Hematopoietic multipotent progenitor cell treated with erythropoietin and hydrocortisone succinate and interleukin-3 and kit ligand, for 6 days (in vitro differentiated cells): ENCODE measurements around the gene SCOC.

ENCODE experiments used
- DNase-seq: peaks from one replicate; pipeline ENCODE4 v3.0.0-alpha.2; 2015

Gene SCOC

GRCh38 chr4:140373328-140374129 is at the start of gene SCOC:
Gene SCOC (plus strand): TSS chr4:140373646. CDS start chr4:140379171, 5,525 bp downstream.
- peak; percentile 99 for DNase-seq

GRCh38 chr4:140326395-140326993 is 47.0 kb upstream of the SCOC start:
- DNase-seq, result peak; percentile 66

DNA sequence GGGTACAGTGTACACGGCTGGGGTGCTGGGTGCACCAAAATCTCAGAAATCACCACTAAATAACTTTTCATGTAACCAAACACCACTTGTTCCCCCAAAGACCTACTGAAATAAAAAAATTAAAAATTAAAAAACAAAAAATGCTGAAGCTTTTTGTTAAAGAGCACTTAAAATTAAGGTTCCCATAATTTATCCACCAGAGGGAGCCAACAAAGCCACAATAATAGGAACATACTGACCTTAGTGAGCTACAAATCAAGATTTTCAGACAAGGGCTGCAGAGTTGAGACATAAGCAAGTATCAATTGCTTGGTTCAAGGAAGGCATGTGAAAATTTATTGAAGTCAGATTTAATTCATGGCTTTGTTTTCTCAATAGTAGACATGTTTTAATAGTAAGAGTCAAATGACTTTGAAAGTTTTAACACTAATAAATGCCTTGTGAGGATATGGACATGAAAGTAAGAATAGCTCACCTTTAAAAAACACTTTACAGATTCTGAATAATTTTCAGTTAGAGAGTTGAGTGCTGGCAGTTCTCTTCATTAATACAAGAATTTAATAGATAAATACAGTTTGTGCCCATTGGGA is 43.0 kb upstream of the SCOC start:
- peak; percentile 68 for DNase-seq

DNA sequence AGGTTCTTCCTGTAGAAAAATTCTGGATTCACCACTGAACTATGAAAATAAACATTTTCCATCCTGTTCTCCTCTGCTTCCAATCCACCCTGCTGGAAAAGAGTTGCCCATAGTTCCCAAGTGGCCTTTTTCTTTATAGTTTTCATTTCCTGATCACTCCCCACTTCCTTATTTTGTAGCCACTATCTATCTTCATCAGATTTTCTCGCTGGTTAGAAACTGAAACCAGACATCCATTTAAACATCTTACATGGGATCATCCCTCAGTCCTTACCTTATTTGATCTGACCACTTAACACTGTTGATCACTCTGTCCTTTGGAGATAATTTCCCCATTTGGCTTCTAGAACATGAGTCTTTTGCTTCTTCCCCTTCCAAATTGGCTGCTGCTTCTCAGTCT is 42.2 kb upstream of the SCOC start:
- peak; percentile 16 for DNase-seq

- DNase-seq, result peak; percentile 64
These were observed 41.6 kb upstream of the SCOC start for GRCh38 chr4:140331876-140332275.

- no peak for DNase-seq
These were observed 40.7 kb upstream of the SCOC start for GRCh38 chr4:140332734-140333133.

DNA sequence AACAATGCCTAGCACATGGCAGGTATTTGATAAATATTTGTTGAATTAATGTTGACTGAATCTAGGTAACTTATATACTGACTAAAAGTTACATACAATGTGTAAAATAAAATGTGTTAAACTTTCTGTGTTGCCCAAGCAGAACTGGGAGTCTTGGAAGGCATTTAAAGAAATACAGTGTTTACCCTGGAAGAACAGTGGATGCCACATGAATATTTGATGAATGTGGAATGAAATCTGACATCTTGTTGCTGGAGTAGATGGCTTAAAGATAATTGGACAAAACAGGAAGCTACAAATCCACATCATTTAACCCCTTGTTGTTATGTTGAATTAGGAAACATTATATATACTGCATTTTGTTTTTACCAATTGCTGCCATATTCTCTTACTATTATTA is 39.9 kb upstream of the SCOC start:
- DNase-seq, result no peak

DNA sequence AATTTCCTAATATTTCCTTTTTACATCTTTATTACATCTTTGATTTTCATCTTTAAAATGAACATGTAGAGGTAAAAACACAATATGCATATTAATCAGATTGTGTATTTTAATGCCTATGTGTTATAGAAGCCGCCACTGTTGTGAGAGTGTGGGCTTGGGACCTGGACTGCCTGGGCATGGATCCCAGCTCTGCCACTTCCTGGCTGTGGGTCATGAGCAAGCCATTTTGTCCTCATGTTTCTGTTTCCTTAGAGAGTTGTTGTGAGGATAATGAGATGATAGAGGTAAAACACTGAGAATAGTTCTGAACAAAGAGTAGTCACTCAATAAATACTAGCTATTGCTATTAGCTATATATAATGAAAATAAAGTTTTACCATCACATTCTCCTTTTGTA is 38.4 kb upstream of the SCOC start:
- DNase-seq, result no peak

DNA sequence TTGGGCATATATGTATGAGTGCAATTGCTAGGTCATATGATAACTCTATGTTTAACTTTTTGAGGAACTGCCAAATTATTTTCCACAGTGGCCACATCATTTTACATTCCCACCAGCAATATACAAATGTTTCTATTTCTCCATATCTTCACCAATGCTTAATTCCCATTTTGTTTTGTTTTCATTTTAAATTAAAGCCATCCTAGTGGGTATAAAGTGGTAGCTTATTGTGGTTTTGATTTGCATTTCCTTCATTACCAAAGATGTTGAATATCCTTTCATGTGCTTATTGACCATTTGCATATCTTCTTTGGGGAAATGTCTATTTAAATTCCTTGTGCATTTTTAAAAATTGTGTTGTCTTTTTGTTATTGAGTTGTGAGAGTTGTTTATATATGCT is 36.7 kb upstream of the SCOC start:
- DNase-seq, result no peak

- no peak for DNase-seq
These were observed 30.8 kb upstream of the SCOC start for GRCh38 chr4:140342620-140343019.

- peak; percentile 55 for DNase-seq
These were observed 30.1 kb upstream of the SCOC start for GRCh38 chr4:140343303-140343702.

- no peak for DNase-seq
These were observed 29.3 kb upstream of the SCOC start for GRCh38 chr4:140344101-140344500.

GRCh38 chr4:140344621-140345020 is 28.8 kb upstream of the SCOC start:
- no peak for DNase-seq

DNA sequence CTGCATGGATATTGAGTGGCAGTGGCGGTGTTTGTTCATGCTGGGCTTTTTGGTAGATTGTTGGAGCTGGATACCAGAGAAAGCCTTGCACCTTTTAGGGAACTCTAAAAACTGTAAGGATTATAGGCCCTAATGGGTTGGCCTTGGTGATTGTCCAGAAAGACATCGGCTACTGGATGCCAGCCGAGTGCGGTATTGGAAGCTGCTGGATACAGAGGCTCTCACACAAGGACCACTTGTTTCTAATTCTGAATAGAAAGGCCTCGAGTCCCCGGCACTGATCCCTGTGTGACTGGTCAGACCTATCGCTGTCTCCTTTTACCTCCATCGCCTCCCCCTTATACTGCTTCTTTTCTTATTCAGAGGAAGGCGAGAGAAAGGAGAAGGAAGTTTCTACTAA is 27.3 kb upstream of the SCOC start:
- no peak for DNase-seq

GRCh38 chr4:140349816-140350215 is 23.6 kb upstream of the SCOC start:
- no peak for DNase-seq

DNA sequence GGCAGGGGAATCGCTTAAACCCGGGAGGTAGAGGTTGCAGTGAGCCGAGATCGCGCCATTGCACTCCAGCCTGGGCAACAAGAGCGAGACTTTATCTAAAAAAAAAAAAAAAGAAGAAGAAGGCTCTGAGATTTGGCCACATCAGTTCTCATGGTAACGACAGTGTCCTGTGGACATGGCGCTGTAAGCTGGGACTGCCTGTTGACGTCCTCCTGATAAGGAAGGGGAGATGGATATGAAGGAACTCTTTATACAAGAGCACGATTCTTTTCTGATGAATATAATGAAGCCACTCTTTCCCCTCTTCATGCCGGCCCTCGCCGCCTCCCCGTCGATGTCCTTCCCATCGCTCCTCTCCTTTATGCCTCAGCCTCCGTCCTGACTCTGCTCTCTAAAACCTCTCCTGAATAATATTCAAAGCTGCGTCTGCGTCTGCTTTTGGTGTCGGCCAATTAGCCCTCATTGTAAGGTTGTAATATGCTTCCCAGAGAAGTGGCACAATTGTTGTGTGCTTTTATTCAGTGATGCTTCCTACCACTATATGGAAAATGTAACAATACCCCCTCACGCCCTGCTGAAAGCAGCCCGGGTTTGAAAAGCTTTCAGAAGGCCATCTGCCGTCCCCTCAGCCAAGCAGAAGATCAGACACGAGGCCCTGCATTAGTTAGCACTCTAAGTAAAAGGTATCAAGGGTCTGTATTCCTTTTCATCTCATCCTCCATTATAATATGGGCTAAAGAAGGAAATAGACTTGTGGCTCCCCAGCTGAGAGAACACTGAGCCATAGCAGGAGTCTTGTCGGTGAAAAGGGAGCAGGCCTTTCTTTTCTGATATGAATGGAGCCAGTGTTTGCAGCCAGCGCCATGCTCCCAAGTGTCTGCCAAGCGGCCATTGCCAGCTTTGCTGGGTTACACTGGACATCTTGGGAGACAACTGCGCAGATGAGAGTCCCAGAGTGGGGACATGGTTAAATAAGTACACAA is 22.1 kb upstream of the SCOC start:
- DNase-seq, result no peak

DNA sequence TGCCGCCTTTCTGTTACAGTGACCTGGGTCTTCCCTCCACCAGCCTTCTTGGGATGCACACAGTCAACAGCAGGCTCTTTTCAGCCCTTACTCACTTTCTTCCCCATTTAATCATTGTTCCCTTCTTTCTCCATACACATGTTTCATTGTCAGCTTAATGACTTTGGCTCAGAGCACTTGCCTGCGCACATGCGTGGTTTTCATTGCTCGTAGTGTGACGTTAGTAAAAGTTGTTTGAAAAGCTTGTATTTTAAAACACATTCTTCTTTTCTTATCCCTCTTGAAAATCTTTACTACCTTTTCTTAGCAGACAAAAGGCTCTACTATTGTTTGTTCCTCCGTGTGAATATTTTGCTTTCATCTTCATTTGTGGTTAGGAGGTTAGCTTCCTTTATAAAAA is 19.7 kb upstream of the SCOC start:
- DNase-seq, result no peak

DNA sequence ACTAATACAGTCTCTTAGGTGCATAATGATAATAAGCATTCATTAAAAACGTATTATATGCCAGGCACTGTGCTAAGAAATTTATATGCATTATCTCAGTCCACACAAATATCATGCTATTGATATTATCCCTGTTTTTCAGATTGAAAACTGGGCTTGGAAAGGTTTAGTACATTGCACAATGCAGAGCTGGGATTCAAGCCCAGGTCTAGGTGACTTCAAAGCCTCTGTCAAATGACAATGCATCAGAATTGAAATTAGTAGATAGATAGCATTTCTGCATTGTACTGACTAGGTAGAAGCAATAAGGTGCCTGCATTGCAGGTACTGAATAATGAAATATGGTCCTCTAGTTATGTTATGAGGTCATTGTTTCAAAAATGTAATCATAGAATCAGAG is 18.2 kb upstream of the SCOC start:
- DNase-seq, result no peak

DNA sequence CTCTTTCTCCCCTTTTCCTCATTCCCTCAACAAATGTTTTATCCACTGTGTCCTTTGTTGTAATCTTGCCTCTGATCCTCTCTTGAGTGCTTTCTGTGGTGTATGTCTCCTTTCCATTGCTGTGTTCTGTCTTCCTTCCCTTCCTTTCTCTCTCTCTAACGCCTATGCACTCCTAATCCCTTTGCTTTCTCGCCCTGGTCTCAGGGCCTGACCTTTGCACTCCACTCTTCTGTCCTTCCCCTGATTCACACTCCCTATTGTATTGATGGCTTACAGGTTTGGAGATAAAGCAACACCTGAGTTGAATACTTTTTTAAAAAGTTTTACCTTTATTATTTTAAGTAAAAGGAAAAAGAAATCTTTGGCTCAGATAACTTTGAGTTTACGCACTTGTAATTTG is 15.6 kb upstream of the SCOC start:
- DNase-seq, result no peak

DNA sequence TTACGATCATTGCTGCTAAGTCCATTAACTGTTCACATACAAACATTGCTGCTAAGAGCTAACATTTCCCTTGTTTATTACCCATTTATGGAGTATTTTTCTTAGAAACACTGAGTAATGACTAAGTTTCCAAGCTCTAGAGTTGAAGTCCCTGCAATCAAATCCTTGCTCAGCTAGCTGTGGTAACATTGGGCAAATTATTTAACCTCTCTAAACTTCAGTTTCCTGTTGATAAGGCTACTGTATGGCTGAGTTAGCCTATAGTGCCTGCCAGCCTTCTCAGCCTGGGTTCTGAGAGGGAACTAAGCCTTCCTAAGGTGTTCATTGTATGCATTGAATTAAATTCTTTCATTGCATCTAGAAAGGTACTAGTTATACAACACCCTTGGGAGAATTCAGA is 15.2 kb upstream of the SCOC start:
- peak; percentile 79 for DNase-seq

GRCh38 chr4:140359562-140360427 is 13.7 kb upstream of the SCOC start:
- DNase-seq, result peak; percentile 97

DNA sequence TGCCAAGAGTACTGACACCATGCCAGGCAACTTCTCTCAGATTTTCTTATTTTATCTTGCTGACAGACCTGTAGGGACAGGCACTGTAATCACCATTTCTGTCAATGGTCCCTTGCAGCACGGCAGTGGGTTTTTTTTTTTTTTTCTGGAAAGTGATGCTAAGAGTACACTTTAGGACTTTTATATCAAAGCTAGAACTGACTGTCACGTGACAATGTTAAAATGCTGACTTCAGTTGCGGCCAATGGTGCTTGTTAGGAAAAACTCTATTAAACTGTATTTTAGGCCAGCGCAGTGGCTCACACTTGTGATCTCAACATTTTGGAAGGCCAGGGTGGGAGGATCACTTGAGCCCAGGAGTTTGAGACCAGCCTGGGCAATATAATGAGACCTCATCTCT is 12.3 kb upstream of the SCOC start:
- DNase-seq, result no peak
